GM18505 (cell line): ENCODE data around the gene CCL18.
"Not testable (repeated sequence)": the region's sequence is repeated elsewhere in the genome, so short reads cannot be mapped to it uniquely, and the experiment has no call there.

Experiments used
- ATAC-seq: cut with Tn5 transposase; IDR thresholded peaks from one replicate; pipeline ENCODE4 v1.9.1; 2021; ENCODE audit not compliant: unreplicated experiment
- POLR2A ChIP-seq: IDR thresholded peaks from 4 replicates; pipeline ENCODE4 v1.6.1; 2011; ENCODE audit warnings: borderline replicate concordance; ENCODE audit not compliant: insufficient read depth, insufficient read length; ENCODE audit errors: extremely low read depth

CCL18 gene

GRCh38 chr17:36086791-36087190, 22.7 kb downstream of the CCL18 start:
- ATAC-seq, result no peak
- no peak for TF ChIP-seq POLR2A

- ATAC-seq, result not testable (repeated sequence)
- peak; percentile 60 for TF ChIP-seq POLR2A
These were observed 23.4 kb downstream of the CCL18 start for GRCh38 chr17:36087471-36087870.

DNA sequence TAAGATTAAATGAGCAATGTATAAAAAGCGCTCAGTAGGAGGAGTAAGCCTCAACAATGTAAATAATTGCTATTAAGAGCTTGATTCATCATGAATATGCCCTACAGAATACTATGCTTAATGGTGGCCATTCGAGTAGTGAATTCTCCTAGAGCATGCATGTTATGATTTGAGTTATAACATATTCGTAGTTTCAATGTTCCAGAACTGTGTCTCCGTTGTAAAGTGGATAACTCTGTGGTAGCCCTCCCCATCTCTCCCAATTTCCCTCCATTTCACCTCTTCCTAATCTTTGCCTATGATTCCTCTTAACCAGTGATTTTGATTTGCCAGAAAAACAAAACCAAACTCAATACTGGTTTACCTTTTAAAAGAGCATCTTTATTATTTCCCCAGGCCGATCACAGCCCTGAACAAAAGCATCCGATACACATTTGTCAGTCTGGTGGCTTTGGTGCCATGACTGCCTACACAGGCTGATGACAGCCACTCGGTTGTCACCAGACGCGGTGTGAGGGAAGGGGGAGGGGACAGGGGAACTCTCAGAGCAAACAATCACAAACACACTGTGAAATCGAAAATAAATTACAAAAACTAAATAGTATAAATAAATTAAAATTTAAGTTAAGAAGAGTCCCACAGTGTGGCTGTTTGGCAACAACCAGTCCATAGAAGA, 24.0 kb downstream of the CCL18 start:
- peak; percentile 47 for TF ChIP-seq POLR2A
- not testable (repeated sequence) for ATAC-seq

GRCh38 chr17:36088670-36089338, 24.7 kb downstream of the CCL18 start:
- TF ChIP-seq POLR2A, result peak; percentile 58
- ATAC-seq, result no peak

GRCh38 chr17:36089339-36089865, 25.3 kb downstream of the CCL18 start:
- ATAC-seq, result no peak
- TF ChIP-seq POLR2A, result peak; percentile 0

- peak; percentile 56 for ATAC-seq
These were observed 26.1 kb downstream of the CCL18 start, which contains the start of gene CCL3 for GRCh38 chr17:36089888-36090836. Gene CCL3 (minus strand): TSS chr17:36090143. CDS start chr17:36090058, 85 bp downstream.

GRCh38 chr17:36092230-36092629, 28.2 kb downstream of the CCL18 start:
- ATAC-seq, result no peak
- TF ChIP-seq POLR2A, result no peak

More at GRCh38 chr17:36089888-36090836, 26.1 kb downstream of the CCL18 start, which contains the start of gene CCL3:
- peak; percentile 98 for TF ChIP-seq POLR2A

DNA sequence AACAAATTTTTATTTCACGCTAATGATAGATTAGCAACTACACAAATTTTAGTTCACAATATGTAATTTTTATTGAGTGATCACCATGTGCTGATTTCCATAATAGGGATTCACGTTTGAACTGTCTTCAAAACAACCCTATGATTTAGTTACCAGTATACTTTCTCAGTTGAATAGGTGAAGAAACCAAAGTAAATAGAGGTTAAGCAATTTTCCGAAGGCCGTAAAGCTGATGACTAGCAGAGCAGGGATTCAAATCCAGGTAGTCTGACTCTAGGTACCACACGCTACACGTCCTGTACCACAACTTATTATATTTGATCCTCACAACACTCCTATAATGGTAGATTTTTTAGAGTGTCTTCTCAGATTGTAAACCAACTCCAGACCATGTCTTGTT, 28.6 kb downstream of the CCL18 start:
- not testable (repeated sequence) for ATAC-seq

GRCh38 chr17:36094232-36094631, 30.2 kb downstream of the CCL18 start:
- no peak for TF ChIP-seq POLR2A
- no peak for ATAC-seq

DNA sequence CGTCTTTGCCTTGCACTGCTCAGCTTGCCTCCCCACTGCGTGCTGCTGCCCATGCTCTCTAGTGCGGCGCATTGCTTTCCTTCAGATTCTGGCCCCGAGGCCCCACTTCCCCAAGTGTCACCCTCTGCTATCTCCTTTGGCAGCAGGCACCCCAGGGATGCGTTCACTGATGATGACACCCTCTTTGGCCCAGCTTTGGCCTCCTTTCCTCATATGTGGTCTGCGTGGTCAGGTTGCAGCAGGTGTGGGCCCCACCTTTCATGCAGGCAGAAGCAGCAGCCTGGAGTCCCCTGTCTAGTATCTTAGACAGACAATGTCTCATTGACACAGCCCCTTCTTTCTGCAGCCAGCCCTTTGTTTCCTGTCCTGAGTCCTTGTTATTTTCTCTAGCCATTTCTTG, 30.7 kb downstream of the CCL18 start:
- no peak for ATAC-seq

DNA sequence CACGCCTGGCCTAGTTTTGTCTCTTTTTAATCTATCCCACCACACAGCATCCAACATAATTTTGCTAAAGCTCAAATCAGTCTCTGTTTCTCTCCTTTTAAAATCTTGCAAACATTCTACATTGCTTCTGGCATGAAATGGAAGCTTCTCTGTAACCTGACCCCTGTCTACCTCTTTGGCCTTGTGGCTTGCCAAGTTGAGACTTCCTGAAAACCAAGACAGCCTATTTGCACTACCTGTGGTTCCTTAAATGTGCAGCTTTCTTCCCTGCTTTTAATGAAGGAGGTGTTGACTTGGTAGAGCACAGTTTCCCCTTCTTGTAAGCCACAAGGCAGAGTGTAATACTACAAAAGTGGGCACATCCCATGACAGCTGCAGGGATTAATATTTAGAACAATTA, 31.9 kb downstream of the CCL18 start:
- ATAC-seq, result no peak
- no peak for TF ChIP-seq POLR2A

More for the DNA sequence above, 30.7 kb downstream of the CCL18 start:
- TF ChIP-seq POLR2A, result no peak

DNA sequence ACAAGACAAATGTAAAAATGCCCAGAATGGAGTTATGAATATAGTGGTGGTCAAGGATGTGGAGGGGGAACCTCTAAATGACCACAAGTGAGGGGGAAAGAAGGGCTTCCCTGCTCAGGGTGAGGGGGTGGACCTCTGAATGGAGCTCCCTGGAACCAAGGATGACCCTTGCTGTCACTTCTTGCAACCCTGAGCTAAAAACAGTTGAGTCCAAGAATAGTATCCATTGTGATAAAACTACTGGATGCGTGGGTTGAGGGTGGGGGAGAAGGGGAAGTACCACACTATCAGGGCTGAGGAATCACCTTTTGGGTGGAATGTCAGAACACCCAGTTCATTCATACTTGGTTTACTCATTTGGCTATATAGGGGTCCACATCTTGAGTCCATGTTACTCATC, 34.9 kb downstream of the CCL18 start:
- not testable (repeated sequence) for ATAC-seq

- peak; percentile 58 for TF ChIP-seq POLR2A
- peak; percentile 67 for ATAC-seq
These were observed 39.4 kb downstream of the CCL18 start, which contains the start of gene CCL4 for GRCh38 chr17:36103401-36103975. Gene CCL4 (plus strand): TSS chr17:36103827. CDS start chr17:36103906, 79 bp downstream.

DNA sequence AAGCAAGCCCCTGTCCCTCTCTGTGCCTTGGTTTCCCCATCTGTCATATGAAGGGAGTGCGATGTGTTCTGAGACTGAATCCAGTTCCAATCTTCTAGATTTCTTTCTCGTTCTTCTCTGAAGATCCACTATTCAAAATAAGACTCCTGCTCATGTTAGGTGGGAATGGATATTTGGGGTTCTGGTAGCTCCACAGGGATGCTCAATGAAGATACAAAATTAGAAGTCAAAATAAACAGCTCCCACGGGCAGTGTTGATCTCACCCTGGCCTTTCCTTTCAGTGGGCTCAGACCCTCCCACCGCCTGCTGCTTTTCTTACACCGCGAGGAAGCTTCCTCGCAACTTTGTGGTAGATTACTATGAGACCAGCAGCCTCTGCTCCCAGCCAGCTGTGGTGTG, 40.2 kb downstream of the CCL18 start:
- ATAC-seq, result not testable (repeated sequence)
